Activated CD4-positive, alpha-beta T cell treated with anti-CD3 and anti-CD28 coated beads, Interleukin-2, Interleukin-6, amounts not matched to agents 100 ng/mL and 50 ng/mL, durations not matched to agents 16 hours and 8 hours (primary cell): ENCODE results near the gene POLA2.
"Not testable (repeated sequence)": the region's sequence is repeated elsewhere in the genome, so short reads cannot be mapped to it uniquely, and the experiment has no call there.

Experiments used
- DNase-seq: peaks from one replicate; pipeline ENCODE4 v3.0.0-alpha.2; 2020

POLA2 gene

GRCh38 chr11:65261591-65262380 is at the start of gene POLA2:
Gene POLA2, plus strand, starts transcription at chr11:65261962. Its CDS starts 331 bp downstream, at chr11:65262293.
- peak; percentile 99 for DNase-seq

GRCh38 chr11:65212226-65212801 is 49.4 kb upstream of the POLA2 start:
- DNase-seq = no peak

GRCh38 chr11:65213322-65214211 is 48.2 kb upstream of the POLA2 start:
- DNase-seq = peak; percentile 24

GRCh38 chr11:65214212-65214845 is 47.4 kb upstream of the POLA2 start:
- DNase-seq = no peak

- no peak for DNase-seq
These were observed 46.2 kb upstream of the POLA2 start for GRCh38 chr11:65215441-65216076.

GRCh38 chr11:65216830-65217229 is 44.9 kb upstream of the POLA2 start:
- DNase-seq = no peak

- DNase-seq = no peak
These were observed 44.0 kb upstream of the POLA2 start for GRCh38 chr11:65217441-65218423.

GRCh38 chr11:65218446-65218845 is 43.3 kb upstream of the POLA2 start:
- no peak for DNase-seq

GRCh38 chr11:65219930-65220213 is 41.9 kb upstream of the POLA2 start:
- DNase-seq = no peak

- DNase-seq = no peak
These were observed 40.7 kb upstream of the POLA2 start for GRCh38 chr11:65221026-65221425.

- DNase-seq = no peak
These were observed 38.8 kb upstream of the POLA2 start for GRCh38 chr11:65223011-65223410.

- no peak for DNase-seq
These were observed 36.9 kb upstream of the POLA2 start for GRCh38 chr11:65224930-65225278.

- DNase-seq = peak; percentile 56
These were observed 36.3 kb upstream of the POLA2 start for GRCh38 chr11:65225279-65226102.

- DNase-seq = no peak
These were observed 35.7 kb upstream of the POLA2 start for GRCh38 chr11:65226103-65226442.

GRCh38 chr11:65227879-65228278 is 33.9 kb upstream of the POLA2 start:
- no peak for DNase-seq

GRCh38 chr11:65236194-65237059 is 25.3 kb upstream of the POLA2 start:
- DNase-seq = no peak

GRCh38 chr11:65238302-65238701 is 23.5 kb upstream of the POLA2 start:
- not testable (repeated sequence) for DNase-seq

GRCh38 chr11:65241134-65241533 is 20.6 kb upstream of the POLA2 start:
- DNase-seq = no peak

- no peak for DNase-seq
These were observed 20.1 kb upstream of the POLA2 start for GRCh38 chr11:65241692-65242091.

- DNase-seq = no peak
These were observed 19.4 kb upstream of the POLA2 start for GRCh38 chr11:65242389-65242788.
